WTC11 (cell line): Measurements from ENCODE around the gene TIMMDC1. TPM values are rescaled to one million over a fixed set of nuclear protein-coding genes. Genes with fewer than 3 reads are reported as not detected.

Experiments used
- ATAC-seq: fragments of 200-7000 bp; cut with Tn5 transposase; 2 replicates; pipeline ENCODE4 v1.10.0; 2021; ENCODE audit warnings: mild to moderate bottlenecking, moderate library complexity
- CTCF ChIA-PET: fragments of 300-600 bp; sonication (Branson Sonifier 250); formaldehyde crosslinking; loops from one replicate; lab custom pipeline; 2021; ENCODE audit warnings: antibody characterized with exemption; lab: Charles Lee
- POLR2A ChIA-PET: fragments of 350-600 bp; sonication (Branson Sonifier 250); formaldehyde crosslinking; loops from one replicate; lab custom pipeline; 2021; ENCODE audit warnings: antibody characterized with exemption; lab: Charles Lee
- DNase-seq: peaks from one replicate; pipeline ENCODE4 v3.0.0; 2021; ENCODE audit warnings: low spot score
- H3K27ac Mint-ChIP-seq: 2 replicates; pipeline ENCODE4 v1.8.0; 2021; ENCODE audit warnings: mixed read lengths
- H3K27me3 Mint-ChIP-seq: 2 replicates; pipeline ENCODE4 v1.8.0; 2021; ENCODE audit warnings: low read depth, mild to moderate bottlenecking, moderate library complexity, mixed read lengths
- H3K36me3 Mint-ChIP-seq: 2 replicates; pipeline ENCODE4 v1.8.0; 2021; ENCODE audit warnings: mixed read lengths
- H3K4me1 Mint-ChIP-seq: 2 replicates; pipeline ENCODE4 v1.8.0; 2022; ENCODE audit warnings: mixed read lengths
- H3K4me3 Mint-ChIP-seq: 2 replicates; pipeline ENCODE4 v1.8.0; 2021; ENCODE audit warnings: mild to moderate bottlenecking, moderate library complexity, mixed read lengths
- H3K9me3 Mint-ChIP-seq: 2 replicates; pipeline ENCODE4 v1.8.0; 2021; ENCODE audit warnings: mixed read lengths
- AR ChIP-seq: fragments of 250-450 bp; sonication (Bioruptor Pico); IDR thresholded peaks from 2 replicates; pipeline ENCODE4 v1.9.0; 2021; ENCODE audit warnings: mild to moderate bottlenecking
- ATF2 ChIP-seq: sonication (generic); formaldehyde crosslinking; IDR thresholded peaks from 2 replicates; pipeline ENCODE4 v1.8.1; 2022; ENCODE audit warnings: low read depth, missing genetic modification reagents, borderline replicate concordance
- CREB1 ChIP-seq: sonication (generic); formaldehyde crosslinking; IDR thresholded peaks from 2 replicates; pipeline ENCODE4 v1.8.0; 2023; ENCODE audit warnings: mild to moderate bottlenecking, missing genetic modification reagents
- ESRRA ChIP-seq: sonication (generic); formaldehyde crosslinking; IDR thresholded peaks from 2 replicates; pipeline ENCODE4 v1.8.1; 2022; ENCODE audit warnings: mild to moderate bottlenecking, missing genetic modification reagents, borderline replicate concordance
- FOXP1 ChIP-seq: sonication (generic); formaldehyde crosslinking; IDR thresholded peaks from 2 replicates; pipeline ENCODE4 v1.8.0; 2022; ENCODE audit warnings: missing genetic modification reagents, mild to moderate bottlenecking, moderate library complexity, borderline replicate concordance
- FOXP4 ChIP-seq: sonication (generic); formaldehyde crosslinking; IDR thresholded peaks from 2 replicates; pipeline ENCODE4 v1.8.0; 2022; ENCODE audit warnings: mild to moderate bottlenecking, missing genetic modification reagents
- GABPB1 ChIP-seq: sonication (generic); formaldehyde crosslinking; IDR thresholded peaks from 2 replicates; pipeline ENCODE4 v1.8.1; 2023; ENCODE audit warnings: mild to moderate bottlenecking, missing genetic modification reagents
- HMGA2 ChIP-seq: fragments of 250-450 bp; sonication (Bioruptor Pico); IDR thresholded peaks from 2 replicates; pipeline ENCODE4 v1.4.0; 2021; ENCODE audit warnings: mild to moderate bottlenecking, moderate library complexity
- HMGXB4 ChIP-seq: sonication (generic); formaldehyde crosslinking; IDR thresholded peaks from 2 replicates; pipeline ENCODE4 v1.8.1; 2023; ENCODE audit warnings: mild to moderate bottlenecking, moderate library complexity, missing genetic modification reagents
- JAZF1 ChIP-seq: fragments of 250-450 bp; sonication (Bioruptor Pico); IDR thresholded peaks from 2 replicates; pipeline ENCODE4 v1.9.0; 2021; ENCODE audit warnings: moderate library complexity, mild to moderate bottlenecking, inconsistent platforms
- MYBL2 ChIP-seq: sonication (generic); formaldehyde crosslinking; IDR thresholded peaks from 2 replicates; pipeline ENCODE4 v1.8.1; 2023; ENCODE audit warnings: mild to moderate bottlenecking, moderate library complexity, missing genetic modification reagents
- NFE2L1 ChIP-seq: sonication (generic); formaldehyde crosslinking; IDR thresholded peaks from 2 replicates; pipeline ENCODE4 v1.8.1; 2023; ENCODE audit warnings: missing genetic modification reagents
- PRRX2 ChIP-seq: fragments of 250-450 bp; sonication (Bioruptor Pico); IDR thresholded peaks from 2 replicates; pipeline ENCODE4 v1.8.0; 2021; ENCODE audit warnings: mild to moderate bottlenecking
- TEAD1 ChIP-seq: sonication (generic); formaldehyde crosslinking; IDR thresholded peaks from 2 replicates; pipeline ENCODE4 v1.8.0; 2022; ENCODE audit warnings: mild to moderate bottlenecking, missing genetic modification reagents
- USF1 ChIP-seq: sonication (generic); formaldehyde crosslinking; IDR thresholded peaks from 2 replicates; pipeline ENCODE4 v1.8.0; 2022; ENCODE audit warnings: mild to moderate bottlenecking, missing genetic modification reagents
- USF2 ChIP-seq: sonication (generic); formaldehyde crosslinking; IDR thresholded peaks from 2 replicates; pipeline ENCODE4 v1.8.1; 2023; ENCODE audit warnings: mild to moderate bottlenecking, missing genetic modification reagents, moderate library complexity
- ZBTB21 ChIP-seq: sonication (generic); formaldehyde crosslinking; IDR thresholded peaks from 2 replicates; pipeline ENCODE4 v1.8.1; 2023; ENCODE audit warnings: mild to moderate bottlenecking, missing genetic modification reagents, borderline replicate concordance
- ZNF232 ChIP-seq: sonication (generic); formaldehyde crosslinking; IDR thresholded peaks from 2 replicates; pipeline ENCODE4 v1.8.0; 2022; ENCODE audit warnings: mild to moderate bottlenecking, missing genetic modification reagents
- ZNF281 ChIP-seq: sonication (generic); formaldehyde crosslinking; IDR thresholded peaks from 2 replicates; pipeline ENCODE4 v1.8.0; 2023; ENCODE audit warnings: mild to moderate bottlenecking, missing genetic modification reagents
- total RNA-seq: library from RNA; stranded (reverse); gene quantifications from 3 replicates; pipeline ENCODE4 v1.2.3, GENCODE V29; 2021

TIMMDC1 gene
- total RNA-seq, 1 experiment from 2014 or later = 114 TPM

GRCh38 chr3:119463171-119464169 is 34.9 kb upstream of the TIMMDC1 start, which contains the start of gene TMEM39A (continued):
- TF ChIP-seq ZBTB21 (CRISPR knock-in tag) (peak; percentile 65; the same call in 1 of the 2 replicates), FOXP4 (CRISPR knock-in tag) (peak; percentile 87; the same call in 1 of the 2 replicates), PRRX2 (CRISPR knock-in tag) (no peak), JAZF1 (CRISPR knock-in tag) (no peak), USF1 (CRISPR knock-in tag) (peak; percentile 15; the same call in 1 of the 2 replicates), HMGXB4 (CRISPR knock-in tag) (0 out of 2 replicates have a peak, but pooled peaks have one; percentile 73), FOXP1 (peak; percentile 55; the same call in 1 of the 2 replicates), GABPB1 (CRISPR knock-in tag) (peak; percentile 65), MYBL2 (CRISPR knock-in tag) (peak; percentile 36; the same call in 1 of the 2 replicates), USF2 (peak; percentile 46; the same call in 1 of the 2 replicates), AR (CRISPR knock-in tag) (peak; percentile 49; the same call in 1 of the 2 replicates), TEAD1 (CRISPR knock-in tag) (peak; percentile 81), NFE2L1 (CRISPR knock-in tag) (peak; percentile 70; the same call in 1 of the 2 replicates), ESRRA (0 out of 2 replicates have a peak, but pooled peaks have one; percentile 71), CREB1 (CRISPR knock-in tag) (peak; percentile 96), ZNF232 (no peak)

- H3K9me3 Mint-ChIP-seq = 0 out of 2 replicates have a peak, but pooled peaks cover 3% of the 10 kb centered on the region
- H3K4me3 Mint-ChIP-seq = peak overlapping the region; percentile 93
- no peak for ATAC-seq
- TF ChIP-seq ZNF281 (CRISPR knock-in tag) = no peak
- TF ChIP-seq ATF2 (CRISPR knock-in tag) = no peak
- TF ChIP-seq HMGA2 = no peak
- TF ChIP-seq, all 79 proteins: peak for 0
- peak overlapping the region; percentile 95 for H3K27ac Mint-ChIP-seq
- peaks cover 11% of the 10 kb centered on the region for H3K36me3 Mint-ChIP-seq
- H3K27me3 Mint-ChIP-seq = no peaks in the 10 kb centered on the region
- no peak for DNase-seq
- H3K4me1 Mint-ChIP-seq = peaks cover 25% of the 10 kb centered on the region
- POLR2A ChIA-PET = interaction anchor here (1.1 kb wide), 1 partner anchor 31 kb away, joined by 3 read pairs; no protein-coding TSS in a partner anchor
- CTCF ChIA-PET = no interaction called here
Measured at GRCh38 chr3:119468041-119468440, 30.3 kb upstream of the TIMMDC1 start.
